HL-60/S4 treated with retinoic acid at 250 ng/mL for 4 days and 3 days (cell line): ENCODE measurements around the gene MAGEC3.

Experiments used
- in situ Hi-C: fragments of 300-500 bp; cut with MboI; formaldehyde crosslinking; loops from 2 replicates; pipeline ENCODE4 v1.7.0; 2022; ENCODE audit warnings: low sequenced_read_pairs

The MAGEC3 gene

DNA sequence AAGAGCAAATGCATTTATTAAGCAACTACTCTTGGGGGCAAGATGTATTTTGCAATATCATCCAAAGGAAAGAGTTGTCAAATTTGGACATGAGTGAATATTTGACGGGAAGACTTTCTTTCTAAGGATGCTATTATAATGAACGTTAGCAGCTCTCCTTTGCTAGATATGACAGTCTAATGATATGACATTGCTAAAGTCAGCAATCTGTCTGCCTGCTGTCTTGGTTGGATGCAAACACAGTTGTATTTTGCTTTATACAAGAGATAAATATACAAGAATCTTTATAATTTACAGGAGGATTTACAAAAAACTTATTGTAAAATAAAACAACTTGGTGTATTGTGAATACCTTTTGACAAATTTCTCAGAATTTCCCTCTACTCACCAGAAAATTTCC, 103.1 kb downstream of the MAGEC3 start:
- in situ Hi-C loops: no loop called here

DNA sequence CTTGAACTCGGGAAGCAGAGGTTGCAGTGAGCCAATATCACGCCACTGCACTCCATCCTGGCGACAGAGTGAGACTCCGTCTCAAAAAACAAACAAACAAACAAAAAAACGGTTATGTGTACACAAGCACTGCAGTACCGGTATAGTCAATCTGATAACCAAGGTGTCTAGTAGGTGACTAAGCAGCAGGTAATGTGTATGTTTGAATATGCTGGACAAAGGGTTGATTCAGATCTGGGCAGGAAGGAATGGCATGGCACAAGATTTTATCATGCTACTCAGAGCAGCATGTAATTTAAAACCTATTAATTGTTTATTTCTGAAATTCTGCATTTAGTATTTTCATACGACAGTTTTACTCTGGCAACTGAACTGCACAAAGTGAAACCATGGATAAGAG, 107.3 kb downstream of the MAGEC3 start:
- in situ Hi-C loops: no loop called here

GRCh38 chrX:141947350-141947749, 109.2 kb downstream of the MAGEC3 start:
- in situ Hi-C loops: no loop called here
